Osteocyte (in vitro differentiated cells): ENCODE results near the gene MYF6. TPM values are rescaled to one million over a fixed set of nuclear protein-coding genes. Genes with fewer than 3 reads are reported as not detected.

Source experiments
- DNase-seq: peaks from one replicate; pipeline ENCODE4 v3.0.0; 2021; ENCODE audit warnings: mixed read lengths; ENCODE audit not compliant: unreplicated experiment; ENCODE audit errors: extremely low spot score
- H3K27ac Mint-ChIP-seq: one replicate; pipeline ENCODE4 v1.8.0; 2021; ENCODE audit warnings: mild to moderate bottlenecking, mixed read lengths; ENCODE audit not compliant: unreplicated experiment
- H3K27me3 Mint-ChIP-seq: one replicate; pipeline ENCODE4 v1.8.0; 2021; ENCODE audit warnings: mixed read lengths; ENCODE audit not compliant: unreplicated experiment
- H3K36me3 Mint-ChIP-seq: one replicate; pipeline ENCODE4 v1.8.0; 2021; ENCODE audit warnings: mixed read lengths; ENCODE audit not compliant: unreplicated experiment
- H3K4me1 Mint-ChIP-seq: one replicate; pipeline ENCODE4 v1.8.0; 2021; ENCODE audit warnings: mixed read lengths; ENCODE audit not compliant: unreplicated experiment
- H3K4me3 Mint-ChIP-seq: one replicate; pipeline ENCODE4 v1.8.0; 2021; ENCODE audit warnings: mild to moderate bottlenecking, moderate library complexity, mixed read lengths; ENCODE audit not compliant: unreplicated experiment
- H3K9me3 Mint-ChIP-seq: one replicate; pipeline ENCODE4 v1.8.0; 2021; ENCODE audit warnings: mixed read lengths; ENCODE audit not compliant: unreplicated experiment
- CTCF ChIP-seq: fragments of 200-600 bp; sonication (generic); IDR thresholded peaks from 2 replicates; pipeline ENCODE4 v1.5.0; 2021; ENCODE audit warnings: antibody characterized with exemption, mild to moderate bottlenecking, moderate library complexity
- total RNA-seq: library from RNA; stranded (reverse); gene quantifications from 2 replicates; pipeline ENCODE4 v1.2.1, GENCODE V29; 2021

MYF6 gene
- total RNA-seq, 1 donor from 2014 or later, result not detected

- TF ChIP-seq CTCF, result no peak
- Mint-ChIP-seq H3K27ac (no peak overlapping the region), H3K36me3 (no peaks in the 10 kb centered on the region), H3K9me3 (no peaks in the 10 kb centered on the region), H3K4me1 (no peaks in the 10 kb centered on the region), H3K4me3 (no peak overlapping the region), H3K27me3 (no peaks in the 10 kb centered on the region)
- no peak for DNase-seq
Measured at GRCh38 chr12:80721326-80721725, 13.9 kb downstream of the MYF6 start.

- no peak for TF ChIP-seq CTCF
- peaks cover 2% of the 10 kb centered on the region for H3K9me3 Mint-ChIP-seq
- DNase-seq, result no peak
- peaks cover 14% of the 10 kb centered on the region for H3K4me1 Mint-ChIP-seq
- H3K27ac Mint-ChIP-seq, result no peak overlapping the region
- no peaks in the 10 kb centered on the region for H3K27me3 Mint-ChIP-seq
- H3K36me3 Mint-ChIP-seq, result no peaks in the 10 kb centered on the region
- no peak overlapping the region for H3K4me3 Mint-ChIP-seq
Measured at GRCh38 chr12:80745851-80746505, 38.5 kb downstream of the MYF6 start.

- H3K9me3 Mint-ChIP-seq, result peaks cover 5% of the 10 kb centered on the region
- H3K4me3 Mint-ChIP-seq, result no peak overlapping the region
- H3K4me1 Mint-ChIP-seq, result peaks cover 8% of the 10 kb centered on the region
- H3K27me3 Mint-ChIP-seq, result no peaks in the 10 kb centered on the region
- no peak for TF ChIP-seq CTCF
- DNase-seq, result no peak
- no peak overlapping the region for H3K27ac Mint-ChIP-seq
- no peaks in the 10 kb centered on the region for H3K36me3 Mint-ChIP-seq
Measured at GRCh38 chr12:80747800-80748199, 40.4 kb downstream of the MYF6 start.

GRCh38 chr12:80749456-80749855 lies 42.0 kb downstream of the MYF6 start:
- no peaks in the 10 kb centered on the region for H3K27me3 Mint-ChIP-seq
- peaks cover 5% of the 10 kb centered on the region for H3K9me3 Mint-ChIP-seq
- H3K36me3 Mint-ChIP-seq, result no peaks in the 10 kb centered on the region
- TF ChIP-seq CTCF, result no peak
- no peak overlapping the region for H3K4me3 Mint-ChIP-seq
- no peak overlapping the region for H3K27ac Mint-ChIP-seq
- peaks cover 8% of the 10 kb centered on the region for H3K4me1 Mint-ChIP-seq
- no peak for DNase-seq

- Mint-ChIP-seq H3K27me3 (no peaks in the 10 kb centered on the region), H3K27ac (no peak overlapping the region)
- TF ChIP-seq CTCF, result no peak
Measured at GRCh38 chr12:80752464-80752863, 45.0 kb downstream of the MYF6 start.

More at GRCh38 chr12:80752464-80752863, 45.0 kb downstream of the MYF6 start:
- no peaks in the 10 kb centered on the region for H3K36me3 Mint-ChIP-seq
- peaks cover 3% of the 10 kb centered on the region for H3K4me1 Mint-ChIP-seq
- H3K4me3 Mint-ChIP-seq, result no peak overlapping the region
- peaks cover 5% of the 10 kb centered on the region for H3K9me3 Mint-ChIP-seq
- DNase-seq, result no peak
